Heart left ventricle (tissue), 13 donors: ENCODE data around the gene EPHB6.

ENCODE experiments used
- POLR2A ChIP-seq, 2 donors: fragments of 450-650 bp; IDR thresholded peaks; one replicate each; pipeline ENCODE4 v1.6.1; 2017; ENCODE audit warnings: antibody characterized with exemption in 2 of 2, mild to moderate bottlenecking in 2 of 2, moderate library complexity in 2 of 2
- TF ChIP-seq, protein P1 (sequence below), 12 donors: fragments of 200-600 bp; sonication (generic) in 4 of 12; IDR thresholded peaks; one replicate each; pipeline versions ENCODE4 v1.5.0 to v1.8.0; 2018 to 2022; ENCODE audit warnings: antibody characterized with exemption in 12 of 12, mild to moderate bottlenecking in 5 of 12
- donor health status: ischemic (EF 13 %, LVEDD 7.1; RV severe dilation, severe dysfunction).
- donor health status: DM: no; HTN: yes; CAD: no.
- donor health status: DM: no; HTN: no; CAD: no.
- donor health status: ischemic (EF 25% LVEDD 6.9; RV normal size, moderate dysfunction).
- donor health status: ischemic (EF 25% LVEDD 5.7; RV mildly dilated, moderate dysfunction).
- donor health status: ischemic (EF 35%, LVEDD 5.7; RV mildly dilated, moderate dysfunction).
- donor health status: nonischemic (EF 11% LVEDD 7.7; RV severe dilation, severe dysfunction).
- donor health status: DM: yes; HTN: yes; CAD: no.
- donor health status: PGD.
- donor health status: ischemic (EF 29% LVEDD 5.4; RV normal size, mild dysfunction).
- donor health status: nonischemic (EF 23%, LVEDD 6.1; RV moderate dilation, normal function).

GRCh38 chr7:142822714-142823113, 32.2 kb upstream of the EPHB6 start:
- TF ChIP-seq, protein P1, sequence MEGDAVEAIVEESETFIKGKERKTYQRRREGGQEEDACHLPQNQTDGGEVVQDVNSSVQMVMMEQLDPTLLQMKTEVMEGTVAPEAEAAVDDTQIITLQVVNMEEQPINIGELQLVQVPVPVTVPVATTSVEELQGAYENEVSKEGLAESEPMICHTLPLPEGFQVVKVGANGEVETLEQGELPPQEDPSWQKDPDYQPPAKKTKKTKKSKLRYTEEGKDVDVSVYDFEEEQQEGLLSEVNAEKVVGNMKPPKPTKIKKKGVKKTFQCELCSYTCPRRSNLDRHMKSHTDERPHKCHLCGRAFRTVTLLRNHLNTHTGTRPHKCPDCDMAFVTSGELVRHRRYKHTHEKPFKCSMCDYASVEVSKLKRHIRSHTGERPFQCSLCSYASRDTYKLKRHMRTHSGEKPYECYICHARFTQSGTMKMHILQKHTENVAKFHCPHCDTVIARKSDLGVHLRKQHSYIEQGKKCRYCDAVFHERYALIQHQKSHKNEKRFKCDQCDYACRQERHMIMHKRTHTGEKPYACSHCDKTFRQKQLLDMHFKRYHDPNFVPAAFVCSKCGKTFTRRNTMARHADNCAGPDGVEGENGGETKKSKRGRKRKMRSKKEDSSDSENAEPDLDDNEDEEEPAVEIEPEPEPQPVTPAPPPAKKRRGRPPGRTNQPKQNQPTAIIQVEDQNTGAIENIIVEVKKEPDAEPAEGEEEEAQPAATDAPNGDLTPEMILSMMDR (IDR thresholded peaks at IDR 0.05), result no peak
- TF ChIP-seq POLR2A (IDR thresholded peaks at IDR 0.05), result no peak
